PC-9 (cell line): Measurements from ENCODE around the gene ARHGAP10. TPM values are rescaled to one million over a fixed set of nuclear protein-coding genes. Genes with fewer than 3 reads are reported as not detected.
"Not testable (repeated sequence)": the region's sequence is repeated elsewhere in the genome, so short reads cannot be mapped to it uniquely, and the experiment has no call there.

Experiments
- BruUV-seq: library from RNA; stranded (reverse); fragments of 400-500 nt; replicated peaks from 2 replicates; lab custom pipeline; 2021; lab: Mats Ljungman, UMichigan
- CTCF ChIA-PET: fragments of 300-600 bp; sonication (Branson Sonifier 250); formaldehyde crosslinking; loops from one replicate; lab custom pipeline; 2022; ENCODE audit warnings: antibody characterized with exemption; lab: Charles Lee
- POLR2A ChIA-PET: fragments of 300-600 bp; sonication (Branson Sonifier 250); formaldehyde crosslinking; loops from one replicate; lab custom pipeline; 2022; ENCODE audit warnings: antibody characterized with exemption; ENCODE audit not compliant: unreplicated experiment; lab: Charles Lee
- DNase-seq, 2 experiments: peaks; one replicate each; pipeline versions ENCODE4 v3.0.0 to v3.0.0-alpha.2; 2015 to 2022; ENCODE audit warnings: mixed read lengths in 1 of 2
- H2AFZ ChIP-seq: fragments of 200-600 bp; sonication (generic); 2 replicates; pipeline ENCODE4 v1.8.1; 2017; ENCODE audit warnings: antibody characterized with exemption
- H3F3A ChIP-seq: fragments of 200-600 bp; sonication (generic); 2 replicates; pipeline ENCODE4 v1.8.1; 2017; ENCODE audit warnings: antibody characterized with exemption, mild to moderate bottlenecking, low read depth; ENCODE audit not compliant: insufficient read depth
- H3K27ac ChIP-seq: fragments of 200-600 bp; sonication (generic); 2 replicates; pipeline ENCODE4 v1.6.1; 2016; ENCODE audit warnings: mixed run types
- H3K27me3 ChIP-seq: fragments of 200-600 bp; sonication (generic); 2 replicates; pipeline ENCODE4 v1.6.1; 2016; ENCODE audit warnings: low read depth, mixed run types; ENCODE audit not compliant: insufficient read depth
- H3K36me3 ChIP-seq: fragments of 200-600 bp; sonication (generic); 2 replicates; pipeline ENCODE4 v1.6.1; 2016; ENCODE audit warnings: low read depth, mixed run types
- H3K4me1 ChIP-seq: fragments of 200-600 bp; sonication (generic); replicated peaks from 2 replicates; pipeline ENCODE4 v1.6.1; 2016; ENCODE audit warnings: mixed run types; ENCODE audit not compliant: insufficient read depth
- H3K4me2 ChIP-seq: fragments of 200-600 bp; sonication (generic); 2 replicates; pipeline ENCODE4 v1.6.1; 2017; ENCODE audit warnings: mixed run types
- H3K4me3 ChIP-seq: fragments of 200-600 bp; sonication (generic); 2 replicates; pipeline ENCODE4 v1.6.1; 2016; ENCODE audit warnings: mixed run types
- H3K79me2 ChIP-seq: fragments of 200-600 bp; sonication (generic); 2 replicates; pipeline ENCODE4 v1.6.1; 2017; ENCODE audit warnings: low read depth, mixed run types
- H3K9me2 ChIP-seq: fragments of 200-600 bp; sonication (generic); 2 replicates; pipeline ENCODE4 v1.8.1; 2017; ENCODE audit warnings: mild to moderate bottlenecking; ENCODE audit not compliant: insufficient read depth
- H3K9me3 ChIP-seq: fragments of 200-600 bp; sonication (generic); 2 replicates; pipeline ENCODE4 v1.8.1; 2016; ENCODE audit warnings: low read depth; ENCODE audit not compliant: insufficient read depth
- H4K20me1 ChIP-seq: fragments of 200-600 bp; sonication (generic); 2 replicates; pipeline ENCODE4 v1.8.1; 2017; ENCODE audit not compliant: insufficient read depth
- EZH2 ChIP-seq: fragments of 200-600 bp; sonication (generic); IDR thresholded peaks from 2 replicates; pipeline ENCODE4 v1.8.0; 2017; ENCODE audit warnings: antibody characterized with exemption, low read depth
- intact Hi-C: fragments of 100-400 bp; cut with micrococcal nuclease; formaldehyde crosslinking; loops from one replicate; pipeline ENCODE4 v1.10.0; 2022; ENCODE audit not compliant: unreplicated experiment
- total RNA-seq: library from RNA; stranded (reverse); gene quantifications from 2 replicates; pipeline ENCODE4 v1.2.3, GENCODE V29; 2021
- TF ChIP-seq, protein P1 (sequence below): fragments of 200-600 bp; sonication (generic); conservative IDR thresholded peaks from 2 replicates; pipeline ENCODE4 v1.6.1; 2017; ENCODE audit warnings: mixed run types, antibody characterized with exemption, mild to moderate bottlenecking, moderate library complexity

The ARHGAP10 gene
- total RNA-seq, 1 experiment from 2014 or later: 27.5 TPM

DNA sequence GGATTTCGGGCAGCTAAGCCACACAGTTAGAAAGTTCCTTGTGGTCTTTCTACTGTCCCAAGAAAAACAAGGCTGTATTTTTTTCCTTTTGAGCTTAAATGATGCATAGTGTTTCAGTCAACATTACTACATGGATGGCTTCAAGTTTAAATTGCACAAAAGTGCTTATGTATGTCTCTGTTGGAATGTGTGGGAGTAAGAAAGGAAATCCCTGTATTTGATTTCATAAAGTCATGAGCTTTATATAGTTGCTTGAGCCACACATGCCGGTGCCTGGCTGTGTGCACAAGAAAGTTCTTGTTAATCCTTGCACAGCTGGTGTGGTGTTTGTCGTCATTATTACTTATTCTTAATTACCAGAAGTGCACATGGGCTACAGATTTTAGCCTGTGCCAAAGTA, 262.2 kb downstream of the ARHGAP10 start:
- intact Hi-C loops: no loop called here
- TF ChIP-seq EZH2: no peak
- TF ChIP-seq, protein P1, sequence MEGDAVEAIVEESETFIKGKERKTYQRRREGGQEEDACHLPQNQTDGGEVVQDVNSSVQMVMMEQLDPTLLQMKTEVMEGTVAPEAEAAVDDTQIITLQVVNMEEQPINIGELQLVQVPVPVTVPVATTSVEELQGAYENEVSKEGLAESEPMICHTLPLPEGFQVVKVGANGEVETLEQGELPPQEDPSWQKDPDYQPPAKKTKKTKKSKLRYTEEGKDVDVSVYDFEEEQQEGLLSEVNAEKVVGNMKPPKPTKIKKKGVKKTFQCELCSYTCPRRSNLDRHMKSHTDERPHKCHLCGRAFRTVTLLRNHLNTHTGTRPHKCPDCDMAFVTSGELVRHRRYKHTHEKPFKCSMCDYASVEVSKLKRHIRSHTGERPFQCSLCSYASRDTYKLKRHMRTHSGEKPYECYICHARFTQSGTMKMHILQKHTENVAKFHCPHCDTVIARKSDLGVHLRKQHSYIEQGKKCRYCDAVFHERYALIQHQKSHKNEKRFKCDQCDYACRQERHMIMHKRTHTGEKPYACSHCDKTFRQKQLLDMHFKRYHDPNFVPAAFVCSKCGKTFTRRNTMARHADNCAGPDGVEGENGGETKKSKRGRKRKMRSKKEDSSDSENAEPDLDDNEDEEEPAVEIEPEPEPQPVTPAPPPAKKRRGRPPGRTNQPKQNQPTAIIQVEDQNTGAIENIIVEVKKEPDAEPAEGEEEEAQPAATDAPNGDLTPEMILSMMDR: no peak
- no TSS peak for BruUV-seq
- no peak for DNase-seq
- no peak overlapping the region for H3K27ac ChIP-seq
- no peaks in the 10 kb centered on the region; the same call in 1 of the 2 replicates for H3F3A ChIP-seq
- H3K4me1 ChIP-seq: no peaks in the 10 kb centered on the region
- no peaks in the 10 kb centered on the region for H3K79me2 ChIP-seq
- CTCF ChIA-PET: interaction anchor here (0.6 kb wide), 1 partner anchor 1141 kb away, joined by 4 read pairs; no protein-coding TSS in a partner anchor
- H3K4me2 ChIP-seq: no peak overlapping the region
- H3K27me3 ChIP-seq: no peaks in the 10 kb centered on the region
- H2AFZ ChIP-seq: no peak overlapping the region
- H3K9me2 ChIP-seq: no peaks in the 10 kb centered on the region
- H3K9me3 ChIP-seq: no peaks in the 10 kb centered on the region
- H4K20me1 ChIP-seq: no peaks in the 10 kb centered on the region
- H3K4me3 ChIP-seq: no peak overlapping the region
- no peaks in the 10 kb centered on the region for H3K36me3 ChIP-seq
- POLR2A ChIA-PET: no interaction called here

DNA sequence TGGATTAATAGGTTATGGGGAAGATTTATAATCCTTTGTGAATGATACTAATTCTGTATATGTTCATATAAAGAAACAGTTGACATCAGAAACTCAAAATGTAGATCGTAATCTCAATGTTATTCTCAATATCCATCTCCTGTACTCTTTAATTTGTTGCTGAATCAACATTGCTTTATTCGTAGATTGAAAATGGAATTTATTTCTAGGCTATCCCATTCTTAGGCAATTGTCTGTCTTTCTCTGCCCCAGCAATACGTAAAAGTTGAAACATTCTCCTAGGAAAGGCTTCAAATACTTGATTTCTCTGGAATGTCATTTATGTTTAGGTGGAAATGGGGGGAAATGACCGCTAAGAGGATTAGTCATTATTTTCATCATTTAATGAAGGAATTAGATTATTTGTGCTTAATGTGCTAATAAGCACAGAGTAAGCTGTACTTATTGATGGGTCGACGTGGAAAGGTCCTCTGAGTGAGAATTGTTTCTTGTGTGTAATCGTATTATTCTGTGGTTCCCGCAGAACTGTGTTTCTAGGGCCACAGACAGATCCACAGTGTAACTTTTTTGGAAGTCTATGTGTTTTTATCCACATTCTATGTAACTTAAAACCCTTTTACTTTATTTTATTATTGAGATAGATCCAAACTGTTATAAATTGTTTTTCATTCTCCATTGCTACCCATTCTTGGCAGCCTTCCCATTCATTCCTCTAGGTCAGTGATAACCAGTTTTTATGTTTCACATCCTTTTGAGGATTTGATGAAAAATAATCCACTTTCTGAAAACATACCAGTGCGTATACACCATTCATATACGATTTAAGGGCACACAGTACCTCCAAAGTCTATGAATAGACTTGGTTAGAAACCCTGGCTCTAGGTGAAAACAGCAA, 262.9 kb downstream of the ARHGAP10 start:
- no peaks in the 10 kb centered on the region for H3K27me3 ChIP-seq
- ChIA-PET CTCF (no interaction called here), POLR2A (no interaction called here)
- H3K4me3 ChIP-seq: no peak overlapping the region
- DNase-seq: no peak
- no peaks in the 10 kb centered on the region for H3K79me2 ChIP-seq
- H3K9me3 ChIP-seq: no peaks in the 10 kb centered on the region
- intact Hi-C loops: no loop called here
- H3K36me3 ChIP-seq: no peaks in the 10 kb centered on the region
- no peak overlapping the region for H3K4me2 ChIP-seq
- no TSS peak for BruUV-seq
- H2AFZ ChIP-seq: no peak overlapping the region
- H3F3A ChIP-seq: no peaks in the 10 kb centered on the region; the same call in 1 of the 2 replicates
- TF ChIP-seq EZH2: no peak
- TF ChIP-seq, protein P1: no peak
- H4K20me1 ChIP-seq: no peaks in the 10 kb centered on the region
- H3K27ac ChIP-seq: no peak overlapping the region
- no peaks in the 10 kb centered on the region for H3K9me2 ChIP-seq
- H3K4me1 ChIP-seq: no peaks in the 10 kb centered on the region

- DNase-seq: no peak
- ChIA-PET CTCF (no interaction called here), POLR2A (no interaction called here)
- H3F3A ChIP-seq: no peaks in the 10 kb centered on the region; the same call in 1 of the 2 replicates
- H3K27me3 ChIP-seq: no peaks in the 10 kb centered on the region
- BruUV-seq: no TSS peak
- H3K36me3 ChIP-seq: no peaks in the 10 kb centered on the region
- intact Hi-C loops: no loop called here
- no peaks in the 10 kb centered on the region for H3K9me3 ChIP-seq
- H3K9me2 ChIP-seq: no peaks in the 10 kb centered on the region
- TF ChIP-seq EZH2: no peak
- TF ChIP-seq, protein P1: no peak
- no peak overlapping the region for H3K4me2 ChIP-seq
- H4K20me1 ChIP-seq: no peaks in the 10 kb centered on the region
- H3K4me1 ChIP-seq: no peaks in the 10 kb centered on the region
- H3K79me2 ChIP-seq: no peaks in the 10 kb centered on the region
- no peak overlapping the region for H2AFZ ChIP-seq
- H3K27ac ChIP-seq: no peak overlapping the region
- no peak overlapping the region for H3K4me3 ChIP-seq
Measured at GRCh38 chr4:147996859-147997258, 265.0 kb downstream of the ARHGAP10 start.

DNA sequence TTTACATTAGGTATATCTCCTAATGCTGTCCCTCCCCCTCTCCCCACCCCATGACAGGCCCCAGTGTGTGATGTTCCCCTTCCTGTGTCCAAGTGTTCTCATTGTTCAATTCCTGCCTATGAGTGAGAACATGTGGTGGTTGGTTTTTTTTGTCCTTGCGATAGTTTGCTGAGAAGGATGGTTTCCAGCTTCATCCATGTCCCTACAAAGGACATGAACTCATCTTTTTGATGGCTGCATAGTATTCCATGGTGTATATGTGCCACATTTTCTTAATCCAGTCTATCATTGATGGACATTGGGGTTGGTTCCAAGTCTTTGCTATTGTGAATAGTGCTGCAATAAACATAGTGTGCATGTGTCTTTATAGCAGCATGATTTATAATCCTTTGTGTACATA, 268.1 kb downstream of the ARHGAP10 start:
- H3K27me3 ChIP-seq, H3K27ac ChIP-seq, H3K9me3 ChIP-seq, H3K79me2 ChIP-seq, H2AFZ ChIP-seq, BruUV-seq, intact Hi-C loops, H3K9me2 ChIP-seq, H3F3A ChIP-seq, DNase-seq, H3K4me2 ChIP-seq, H3K4me3 ChIP-seq, H3K36me3 ChIP-seq, POLR2A ChIA-PET, H4K20me1 ChIP-seq, CTCF ChIA-PET, H3K4me1 ChIP-seq: not testable (repeated sequence)
